ENCODE measurements around the gene GLOD5. TPM values are rescaled to one million over a fixed set of nuclear protein-coding genes. Genes with fewer than 3 reads are reported as not detected.

The GLOD5 gene
- total RNA-seq, 1 donor from 2014 or later = not detected

GRCh38 chrX:48751343-48751742, 10.2 kb upstream of the GLOD5 start:
- DNase-seq (ENCODE audit: extremely low spot score in 2 of 2) = no peak
- TF ChIP-seq POLR2A (IDR thresholded peaks at IDR 0.05) (no peak), CTCF (IDR thresholded peaks at IDR 0.05) (no peak), POLR2AphosphoS5 (IDR thresholded peaks at IDR 0.05; ENCODE audit: insufficient read depth in 1 of 2, low read depth in 1 of 2) (no peak)
- Histone ChIP-seq H3K9me3 (no peaks in the 10 kb centered on the region), H3K36me3 (no peaks in the 10 kb centered on the region), H3K4me3 (no peak overlapping the region), H3K27ac (no peak overlapping the region), H3K27me3 (no peaks in the 10 kb centered on the region), H3K4me1 (no peaks in the 10 kb centered on the region)
- intact Hi-C loops (cut with DNase I) = no loop called here

GRCh38 chrX:48752498-48752897, 9.0 kb upstream of the GLOD5 start:
- Histone ChIP-seq H3K36me3 (no peaks in the 10 kb centered on the region), H3K27me3 (no peaks in the 10 kb centered on the region), H3K4me3 (no peak overlapping the region), H3K27ac (no peak overlapping the region), H3K4me1 (no peaks in the 10 kb centered on the region), H3K9me3 (no peaks in the 10 kb centered on the region)
- DNase-seq (ENCODE audit: extremely low spot score in 2 of 2) = no peak
- intact Hi-C loops (cut with DNase I) = no loop called here
- TF ChIP-seq CTCF (IDR thresholded peaks at IDR 0.05) (no peak), POLR2A (IDR thresholded peaks at IDR 0.05) (no peak), POLR2AphosphoS5 (IDR thresholded peaks at IDR 0.05; ENCODE audit: insufficient read depth in 1 of 2, low read depth in 1 of 2) (no peak)

- H3K36me3 ChIP-seq = no peaks in the 10 kb centered on the region
- no peak for DNase-seq (ENCODE audit: extremely low spot score in 2 of 2)
- no peaks in the 10 kb centered on the region for H3K27me3 ChIP-seq
- intact Hi-C loops (cut with DNase I) = no loop called here
- H3K27ac ChIP-seq = no peak overlapping the region
- no peaks in the 10 kb centered on the region for H3K9me3 ChIP-seq
- H3K4me3 ChIP-seq = no peak overlapping the region
- TF ChIP-seq POLR2A (IDR thresholded peaks at IDR 0.05) (no peak), POLR2AphosphoS5 (IDR thresholded peaks at IDR 0.05; ENCODE audit: insufficient read depth in 1 of 2, low read depth in 1 of 2) (no peak), CTCF (IDR thresholded peaks at IDR 0.05) (no peak)
- no peaks in the 10 kb centered on the region for H3K4me1 ChIP-seq
Observed at GRCh38 chrX:48753708-48754228, 7.8 kb upstream of the GLOD5 start.

- no peak for DNase-seq (ENCODE audit: extremely low spot score in 2 of 2)
- intact Hi-C loops (cut with DNase I) = no loop called here
Observed at GRCh38 chrX:48754238-48754637, 7.3 kb upstream of the GLOD5 start.

More at GRCh38 chrX:48754238-48754637, 7.3 kb upstream of the GLOD5 start:
- Histone ChIP-seq H3K4me1 (no peaks in the 10 kb centered on the region), H3K27me3 (no peaks in the 10 kb centered on the region), H3K9me3 (no peaks in the 10 kb centered on the region), H3K4me3 (no peak overlapping the region), H3K27ac (no peak overlapping the region), H3K36me3 (no peaks in the 10 kb centered on the region)
- no peak for TF ChIP-seq POLR2A (IDR thresholded peaks at IDR 0.05)
- TF ChIP-seq CTCF (IDR thresholded peaks at IDR 0.05) = no peak
- no peak for TF ChIP-seq POLR2AphosphoS5 (IDR thresholded peaks at IDR 0.05; ENCODE audit: insufficient read depth in 1 of 2, low read depth in 1 of 2)

All from vagina (tissue), 2 donors.